ENCODE data around the gene SLC6A9. TPM values are rescaled to one million over a fixed set of nuclear protein-coding genes. Genes with fewer than 3 reads are reported as not detected.
A peak's percentile ranks its signal among the peaks of the same experiment; 100 is the strongest.

Gene SLC6A9
- 1 to 10 TPM in 1 of 2 donors, under 1 TPM in 1; 0.87 to 2.8 TPM for total RNA-seq

- Mint-ChIP-seq H3K4me1 (peaks cover 24% of the 10 kb centered on the region), H3K27ac (peak within 1 kb of the TSS; percentile 61), H3K27me3 (no peaks in the 10 kb centered on the region), H3K36me3 (ENCODE audit: low read depth) (no peaks in the 10 kb centered on the region), H3K9me3 (no peaks in the 10 kb centered on the region), H3K4me3 (peak within 1 kb of the TSS; percentile 76)
- ATAC-seq (replicated peaks), result no peak
These were observed at the start of gene SLC6A9 for GRCh38 chr1:44031252-44032169. TSS of gene SLC6A9 (minus strand) at chr1:44031462. CDS start at chr1:44024277, 7,185 bp downstream.

- Mint-ChIP-seq H3K27me3 (peaks cover 20% of the 10 kb centered on the region), H3K36me3 (ENCODE audit: low read depth) (no peaks in the 10 kb centered on the region), H3K9me3 (no peaks in the 10 kb centered on the region), H3K27ac (no peak overlapping the region), H3K4me3 (no peak overlapping the region), H3K4me1 (no peaks in the 10 kb centered on the region)
- no peak for ATAC-seq (replicated peaks)
These were observed 48.3 kb upstream of the SLC6A9 start for GRCh38 chr1:44079566-44079965.

GRCh38 chr1:44078104-44078503 lies 46.8 kb upstream of the SLC6A9 start:
- no peaks in the 10 kb centered on the region for H3K9me3 Mint-ChIP-seq
- no peak for ATAC-seq (replicated peaks)
- no peak overlapping the region for H3K27ac Mint-ChIP-seq
- no peak overlapping the region for H3K4me3 Mint-ChIP-seq
- peaks cover 20% of the 10 kb centered on the region for H3K27me3 Mint-ChIP-seq
- no peaks in the 10 kb centered on the region for H3K4me1 Mint-ChIP-seq
- H3K36me3 Mint-ChIP-seq (ENCODE audit: low read depth), result no peaks in the 10 kb centered on the region

GRCh38 chr1:44077421-44077820 lies 46.2 kb upstream of the SLC6A9 start:
- no peak for ATAC-seq (replicated peaks)
- Mint-ChIP-seq H3K36me3 (ENCODE audit: low read depth) (no peaks in the 10 kb centered on the region), H3K27ac (no peak overlapping the region), H3K27me3 (peaks cover 17% of the 10 kb centered on the region), H3K9me3 (no peaks in the 10 kb centered on the region), H3K4me1 (no peaks in the 10 kb centered on the region), H3K4me3 (no peak overlapping the region)

GRCh38 chr1:44076066-44076465 lies 44.8 kb upstream of the SLC6A9 start:
- ATAC-seq (replicated peaks), result no peak
- H3K4me3 Mint-ChIP-seq, result no peak overlapping the region
- no peaks in the 10 kb centered on the region for H3K9me3 Mint-ChIP-seq
- no peak overlapping the region for H3K27ac Mint-ChIP-seq
- H3K36me3 Mint-ChIP-seq (ENCODE audit: low read depth), result no peaks in the 10 kb centered on the region
- H3K4me1 Mint-ChIP-seq, result no peaks in the 10 kb centered on the region
- H3K27me3 Mint-ChIP-seq, result peaks cover 21% of the 10 kb centered on the region

GRCh38 chr1:44074415-44074814 lies 43.2 kb upstream of the SLC6A9 start:
- Mint-ChIP-seq H3K4me3 (no peak overlapping the region), H3K27ac (no peak overlapping the region), H3K36me3 (ENCODE audit: low read depth) (no peaks in the 10 kb centered on the region), H3K4me1 (no peaks in the 10 kb centered on the region), H3K9me3 (no peaks in the 10 kb centered on the region), H3K27me3 (peaks cover 27% of the 10 kb centered on the region)
- no peak for ATAC-seq (replicated peaks)

- Mint-ChIP-seq H3K9me3 (no peaks in the 10 kb centered on the region), H3K4me1 (no peaks in the 10 kb centered on the region)
These were observed 42.3 kb upstream of the SLC6A9 start for GRCh38 chr1:44073528-44073927.

GRCh38 chr1:44072821-44073220 lies 41.6 kb upstream of the SLC6A9 start:
- H3K4me3 Mint-ChIP-seq, result no peak overlapping the region
- peaks cover 19% of the 10 kb centered on the region for H3K27me3 Mint-ChIP-seq
- ATAC-seq (replicated peaks), result no peak
- H3K36me3 Mint-ChIP-seq (ENCODE audit: low read depth), result no peaks in the 10 kb centered on the region
- no peaks in the 10 kb centered on the region for H3K4me1 Mint-ChIP-seq
- no peaks in the 10 kb centered on the region for H3K9me3 Mint-ChIP-seq
- H3K27ac Mint-ChIP-seq, result no peak overlapping the region

More at GRCh38 chr1:44073528-44073927, 42.3 kb upstream of the SLC6A9 start:
- H3K27me3 Mint-ChIP-seq, result peaks cover 19% of the 10 kb centered on the region
- ATAC-seq (replicated peaks), result no peak
- H3K4me3 Mint-ChIP-seq, result no peak overlapping the region
- H3K36me3 Mint-ChIP-seq (ENCODE audit: low read depth), result no peaks in the 10 kb centered on the region
- no peak overlapping the region for H3K27ac Mint-ChIP-seq

- no peak for ATAC-seq (replicated peaks)
- Mint-ChIP-seq H3K9me3 (no peaks in the 10 kb centered on the region), H3K4me1 (no peaks in the 10 kb centered on the region), H3K27me3 (peaks cover 22% of the 10 kb centered on the region), H3K27ac (no peak overlapping the region), H3K36me3 (ENCODE audit: low read depth) (no peaks in the 10 kb centered on the region), H3K4me3 (no peak overlapping the region)
These were observed 40.9 kb upstream of the SLC6A9 start for GRCh38 chr1:44072204-44072603.

- H3K27ac Mint-ChIP-seq, result no peak overlapping the region
- H3K4me3 Mint-ChIP-seq, result no peak overlapping the region
- H3K9me3 Mint-ChIP-seq, result no peaks in the 10 kb centered on the region
- H3K27me3 Mint-ChIP-seq, result peaks cover 26% of the 10 kb centered on the region
- ATAC-seq (replicated peaks), result no peak
- H3K36me3 Mint-ChIP-seq (ENCODE audit: low read depth), result no peaks in the 10 kb centered on the region
- no peaks in the 10 kb centered on the region for H3K4me1 Mint-ChIP-seq
These were observed 40.2 kb upstream of the SLC6A9 start for GRCh38 chr1:44071461-44071860.

GRCh38 chr1:44068442-44068921 lies 37.2 kb upstream of the SLC6A9 start:
- H3K9me3 Mint-ChIP-seq, result no peaks in the 10 kb centered on the region
- no peak overlapping the region for H3K27ac Mint-ChIP-seq
- no peak for ATAC-seq (replicated peaks)

GRCh38 chr1:44067266-44068250 lies 36.3 kb upstream of the SLC6A9 start:
- ATAC-seq (replicated peaks), result no peak
- H3K4me3 Mint-ChIP-seq, result no peak overlapping the region
- H3K27ac Mint-ChIP-seq, result no peak overlapping the region
- H3K9me3 Mint-ChIP-seq, result no peaks in the 10 kb centered on the region
- H3K36me3 Mint-ChIP-seq (ENCODE audit: low read depth), result no peaks in the 10 kb centered on the region
- H3K4me1 Mint-ChIP-seq, result no peaks in the 10 kb centered on the region
- peaks cover 34% of the 10 kb centered on the region for H3K27me3 Mint-ChIP-seq

More at GRCh38 chr1:44068442-44068921, 37.2 kb upstream of the SLC6A9 start:
- Mint-ChIP-seq H3K4me3 (no peak overlapping the region), H3K4me1 (no peaks in the 10 kb centered on the region), H3K27me3 (peaks cover 29% of the 10 kb centered on the region), H3K36me3 (ENCODE audit: low read depth) (no peaks in the 10 kb centered on the region)

- Mint-ChIP-seq H3K27me3 (peaks cover 25% of the 10 kb centered on the region), H3K9me3 (no peaks in the 10 kb centered on the region), H3K4me3 (no peak overlapping the region), H3K36me3 (ENCODE audit: low read depth) (no peaks in the 10 kb centered on the region), H3K27ac (no peak overlapping the region), H3K4me1 (no peaks in the 10 kb centered on the region)
- no peak for ATAC-seq (replicated peaks)
These were observed 31.5 kb upstream of the SLC6A9 start for GRCh38 chr1:44062656-44063179.

- no peaks in the 10 kb centered on the region for H3K9me3 Mint-ChIP-seq
- H3K27ac Mint-ChIP-seq, result no peak overlapping the region
- H3K27me3 Mint-ChIP-seq, result peaks cover 21% of the 10 kb centered on the region
- no peak for ATAC-seq (replicated peaks)
- H3K36me3 Mint-ChIP-seq (ENCODE audit: low read depth), result no peaks in the 10 kb centered on the region
- H3K4me1 Mint-ChIP-seq, result no peaks in the 10 kb centered on the region
- no peak overlapping the region for H3K4me3 Mint-ChIP-seq
These were observed 30.6 kb upstream of the SLC6A9 start for GRCh38 chr1:44061857-44062256.

All from activated T-helper 17 cell treated with anti-CD3 and anti-CD28 coated beads, Interleukin-2, amount 50 U/mL, for 72 hours (primary cell).